Activated naive CD4-positive, alpha-beta T cell treated with anti-CD3 and anti-CD28 coated beads, Interleukin-2, amount 10 ng/mL, durations not matched to agents 5 hours and 36 hours (primary cell): ENCODE measurements around the gene YIPF4. TPM values are rescaled to one million over a fixed set of nuclear protein-coding genes. Genes with fewer than 3 reads are reported as not detected.

Experiments used
- total RNA-seq, 2 experiments: library from RNA; stranded (reverse); gene quantifications; one replicate each; pipeline ENCODE4 v1.2.3, GENCODE V29; 2021

YIPF4 gene
- 10 to 100 TPM; 29.4 to 37.0 TPM for total RNA-seq

GRCh38 chr2:32277674-32278477 lies at the start of gene YIPF4:
YIPF4 (plus strand) TSS chr2:32277904; CDS start chr2:32278156, 252 bp downstream.

GRCh38 chr2:32264422-32265105 lies 13.1 kb upstream of the YIPF4 start, which contains the start of gene NLRC4:
NLRC4 (minus strand) TSS chr2:32264886; CDS start chr2:32256775, 8,111 bp downstream.

GRCh38 chr2:32356681-32357317 lies 79.1 kb downstream of the YIPF4 start, which contains the start of gene BIRC6:
BIRC6 (plus strand) TSS chr2:32357023; CDS start chr2:32357162, 139 bp downstream.

Other genes starting within 250 kb of the YIPF4 start
- 10 to 100 TPM; 55.2 to 56.6 TPM for gene DPY30, start 238.1 kb upstream of the YIPF4 start, total RNA-seq
- gene SPAST, start 214.3 kb upstream of the YIPF4 start, total RNA-seq = 10 to 100 TPM; 18.9 to 20.7 TPM
- 10 to 100 TPM; 22.5 to 23.4 TPM for gene SLC30A6, start 112.0 kb upstream of the YIPF4 start, total RNA-seq
- gene NLRC4, start 13.0 kb upstream of the YIPF4 start, total RNA-seq = not detected
- 100 to 1,000 TPM in 1 of 2 experiments, 10 to 100 TPM in 1; 96.8 to 100 TPM for gene BIRC6, start 79.1 kb downstream of the YIPF4 start, total RNA-seq